IMR-90 (cell line): ENCODE measurements around the gene ZSWIM5. TPM values are rescaled to one million over a fixed set of nuclear protein-coding genes. Genes with fewer than 3 reads are reported as not detected.

Experiments
- ATAC-seq: fragments of 200-7000 bp; cut with Tn5 transposase; 2 replicates; pipeline ENCODE4 v1.9.1; 2020; ENCODE audit warnings: low read depth, mild to moderate bottlenecking, moderate library complexity
- BruUV-seq: library from RNA; stranded (reverse); fragments of 400-500 nt; replicated peaks from 2 replicates; lab custom pipeline; 2021; lab: Mats Ljungman, UMichigan
- CTCF ChIA-PET: fragments of 300-600 bp; formaldehyde crosslinking; extraction: SDS; loops from one replicate; lab custom pipeline; 2021; ENCODE audit warnings: antibody characterized with exemption; lab: Yijun Ruan, JAX
- POLR2A ChIA-PET: fragments of 300-600 bp; sonication (Branson Sonifier 250); formaldehyde crosslinking; loops from one replicate; lab custom pipeline; 2022; ENCODE audit warnings: antibody characterized with exemption; ENCODE audit not compliant: unreplicated experiment; lab: Charles Lee
- DNase-seq: peaks from one replicate; pipeline ENCODE4 v3.0.0; 2013
- H2AFZ ChIP-seq: replicated peaks from 2 replicates; pipeline ENCODE3; 2013; ENCODE audit warnings: low read length, mild to moderate bottlenecking; ENCODE audit not compliant: poor library complexity
- H2AK5ac ChIP-seq: 2 replicates; pipeline ENCODE4 v1.6.1; 2013; ENCODE audit warnings: low read depth, low read length, inconsistent platforms
- H2AK9ac ChIP-seq: replicated peaks from 2 replicates; pipeline ENCODE3; 2013; ENCODE audit warnings: mild to moderate bottlenecking, low read depth, low read length, moderate library complexity; ENCODE audit not compliant: poor library complexity
- H2BK120ac ChIP-seq: 2 replicates; pipeline ENCODE4 v1.6.1; 2013; ENCODE audit warnings: low read depth, low read length, inconsistent platforms
- H2BK15ac ChIP-seq: 3 replicates; pipeline ENCODE4 v1.6.1; 2013; ENCODE audit warnings: low read depth, low read length, inconsistent platforms
- H2BK20ac ChIP-seq: 2 replicates; pipeline ENCODE4 v1.6.1; 2013; ENCODE audit warnings: low read depth, mild to moderate bottlenecking, inconsistent platforms, low read length, moderate library complexity
- H2BK5ac ChIP-seq: 2 replicates; pipeline ENCODE4 v1.6.1; 2013; ENCODE audit warnings: mild to moderate bottlenecking, low read depth, low read length, inconsistent platforms; ENCODE audit not compliant: poor library complexity, severe bottlenecking
- H3K14ac ChIP-seq: replicated peaks from 2 replicates; pipeline ENCODE4 v1.6.1; 2013; ENCODE audit warnings: low read depth, low read length, inconsistent platforms
- H3K18ac ChIP-seq: 2 replicates; pipeline ENCODE4 v1.6.1; 2013; ENCODE audit warnings: low read depth, low read length, control low read depth
- H3K23ac ChIP-seq: 2 replicates; pipeline ENCODE4 v1.6.1; 2013; ENCODE audit warnings: low read depth, low read length, inconsistent platforms
- H3K27ac ChIP-seq: 2 replicates; pipeline ENCODE4 v1.5.1; 2013; ENCODE audit warnings: mild to moderate bottlenecking, control low read depth, low read length; ENCODE audit not compliant: insufficient read depth
- H3K27me3 ChIP-seq: 2 replicates; pipeline ENCODE4 v1.6.1; 2013; ENCODE audit warnings: low read length; ENCODE audit not compliant: control insufficient read depth, insufficient read depth
- H3K36me3 ChIP-seq: 2 replicates; pipeline ENCODE4 v1.6.1; 2013; ENCODE audit warnings: low read length, mixed read lengths; ENCODE audit not compliant: control insufficient read depth, insufficient read depth
- H3K4ac ChIP-seq: 2 replicates; pipeline ENCODE4 v1.6.1; 2013; ENCODE audit warnings: low read depth, low read length, inconsistent platforms
- H3K4me1 ChIP-seq: 2 replicates; pipeline ENCODE4 v1.6.1; 2013; ENCODE audit warnings: low read length, mixed read lengths; ENCODE audit not compliant: control insufficient read depth, insufficient read depth
- H3K4me2 ChIP-seq: 2 replicates; pipeline ENCODE4 v1.6.1; 2013; ENCODE audit warnings: low read depth, mild to moderate bottlenecking, control low read depth, low read length, moderate library complexity
- H3K4me3 ChIP-seq: 2 replicates; pipeline ENCODE4 v1.5.1; 2013; ENCODE audit warnings: low read depth, mild to moderate bottlenecking, control low read depth, low read length, moderate library complexity; ENCODE audit not compliant: insufficient read depth
- H3K56ac ChIP-seq: 2 replicates; pipeline ENCODE4 v1.6.1; 2013; ENCODE audit warnings: low read length, inconsistent platforms; ENCODE audit not compliant: insufficient read depth; ENCODE audit errors: extremely low read depth
- H3K79me1 ChIP-seq, 2 experiments: 2 replicates each; pipeline ENCODE4 v1.6.1; 2013; ENCODE audit warnings: low read length in 2 of 2, inconsistent platforms in 1 of 2, low read depth in 1 of 2
- H3K9ac ChIP-seq: 2 replicates; pipeline ENCODE4 v1.6.1; 2013; ENCODE audit warnings: low read depth, low read length, control low read depth
- H3K9me1 ChIP-seq: 2 replicates; pipeline ENCODE4 v1.6.1; 2013; ENCODE audit warnings: low read length, inconsistent platforms; ENCODE audit not compliant: insufficient read depth
- H3K9me3 ChIP-seq: 2 replicates; pipeline ENCODE4 v1.6.1; 2013; ENCODE audit warnings: low read length; ENCODE audit not compliant: control insufficient read depth, insufficient read depth
- H4K20me1 ChIP-seq: 2 replicates; pipeline ENCODE4 v1.6.1; 2013; ENCODE audit warnings: low read length, inconsistent platforms; ENCODE audit not compliant: insufficient read depth
- H4K5ac ChIP-seq: 2 replicates; pipeline ENCODE4 v1.6.1; 2013; ENCODE audit warnings: mild to moderate bottlenecking, low read depth, low read length, control low read depth
- H4K8ac ChIP-seq, 2 experiments: 2 replicates each; pipeline ENCODE4 v1.6.1; 2013; ENCODE audit warnings: low read depth in 2 of 2, low read length in 2 of 2, control low read depth in 1 of 2, inconsistent platforms in 1 of 2
- H4K91ac ChIP-seq: 2 replicates; pipeline ENCODE4 v1.6.1; 2013; ENCODE audit warnings: low read depth, low read length, inconsistent platforms; ENCODE audit not compliant: insufficient read depth
- ELK1 ChIP-seq: fragments of 150-350 bp; IDR thresholded peaks from 2 replicates; pipeline ENCODE4 v1.6.1; 2016; ENCODE audit warnings: low read depth, mild to moderate bottlenecking, low read length, moderate library complexity, borderline replicate concordance
- NFE2L2 ChIP-seq: fragments of 150-350 bp; IDR thresholded peaks from 2 replicates; pipeline ENCODE4 v1.6.1; 2016; ENCODE audit warnings: low read depth, mild to moderate bottlenecking, low read length
- WGBS, 2 experiments: methylation state at CpG; one replicate each; pipeline versions ENCODE4 v1.1.5 to v1.1.7; 2013; ENCODE audit warnings: missing lambda C conversion rate in 2 of 2; ENCODE audit not compliant: insufficient read length in 1 of 2; ENCODE audit errors: extremely low coverage in 2 of 2; 5-methylcytosine and 5-hydroxymethylcytosine counted together
- dilution Hi-C: fragments of 300-500 bp; cut with HindIII; formaldehyde crosslinking; loops from one replicate; pipeline ENCODE4 v1.14.3; 2018; ENCODE audit warnings: low sequenced_read_pairs; ENCODE audit not compliant: unreplicated experiment
- in situ Hi-C: fragments of 300-500 bp; cut with MboI; formaldehyde crosslinking; loops from 3 replicates; pipeline ENCODE4 v1.14.3; 2019; ENCODE audit warnings: low sequenced_read_pairs, inconsistent platforms, mixed read lengths
- intact Hi-C: fragments of 100-400 bp; cut with micrococcal nuclease; formaldehyde crosslinking; loops from 2 replicates; pipeline ENCODE4 v1.10.0; 2022
- polyA plus RNA-seq, 3 experiments: library from polyadenylated mRNA; depleted of rRNA; stranded (reverse); fragments of >200 nt; gene quantifications; 2 replicates each; pipeline ENCODE4 v1.2.3, GENCODE V29; 2012; ENCODE audit warnings: low replicate concordance in 1 of 3
- total RNA-seq: library from RNA; depleted of rRNA; stranded (reverse); fragments of >200 nt; gene quantifications from 2 replicates; pipeline ENCODE4 v1.2.3, GENCODE V29; 2012

The ZSWIM5 gene
- total and polyA plus RNA-seq, 2 of the 4 experiments (the other 2 are of a cell fraction): under 0.01 to 0.03 TPM

- Histone ChIP-seq H4K8ac (no peak overlapping the region), H2BK20ac (no peak overlapping the region), H3K9me1 (no peaks in the 10 kb centered on the region), H3K4me3 (no peak overlapping the region), H3K4me2 (no peak overlapping the region), H2AK5ac (no peak overlapping the region), H4K5ac (no peak overlapping the region), H3K36me3 (no peaks in the 10 kb centered on the region), H4K20me1 (no peaks in the 10 kb centered on the region), H3K14ac (no peak overlapping the region), H3K4me1 (no peaks in the 10 kb centered on the region), H4K91ac (no peak overlapping the region), H3K18ac (no peak overlapping the region), H3K4ac (no peak overlapping the region), H3K9me3 (no peaks in the 10 kb centered on the region), H2BK5ac (no peak overlapping the region), H2AFZ (no peak overlapping the region), H3K9ac (no peak overlapping the region), H3K56ac (no peak overlapping the region), H2BK120ac (no peak overlapping the region), H2BK15ac (no peak overlapping the region), H3K79me1 (no peaks in the 10 kb centered on the region), H3K27ac (no peak overlapping the region), H3K27me3 (peaks cover 3% of the 10 kb centered on the region), H3K23ac (no peak overlapping the region), H2AK9ac (no peak overlapping the region)
- ChIA-PET CTCF (no interaction called here), POLR2A (no interaction called here)
- TF ChIP-seq NFE2L2: peak; percentile 84
- no peak for TF ChIP-seq ELK1
- DNase-seq: no peak
- ATAC-seq: no peak
- no TSS peak for BruUV-seq
- dilution Hi-C loops: no loop called here
- intact Hi-C loops: no loop called here
- in situ Hi-C loops: no loop called here
- no CpG with 5 or more reads among the region's 1 CpG for WGBS, 2 experiments
Observed at GRCh38 chr1:45097944-45098343, 108.5 kb downstream of the ZSWIM5 start.
